H9 (cell line): ENCODE results near the gene HMSD. TPM values are rescaled to one million over a fixed set of nuclear protein-coding genes. Genes with fewer than 3 reads are reported as not detected.

Experiments
- DNase-seq: peaks from one replicate; pipeline ENCODE4 v3.0.0-alpha.2; 2017
- H2AFZ ChIP-seq: one replicate; pipeline ENCODE4 v1.6.1; 2013; ENCODE audit warnings: mild to moderate bottlenecking, low read length, control low read depth, moderate library complexity
- H2AK5ac ChIP-seq: 2 replicates; pipeline ENCODE4 v1.6.1; 2013; ENCODE audit warnings: low read length, control low read depth, mixed read lengths; ENCODE audit not compliant: insufficient read length
- H2BK120ac ChIP-seq: one replicate; pipeline ENCODE4 v1.6.1; 2013; ENCODE audit warnings: low read depth, mild to moderate bottlenecking, low read length, control low read depth, inconsistent platforms; ENCODE audit not compliant: poor library complexity, severe bottlenecking
- H2BK12ac ChIP-seq: 2 replicates; pipeline ENCODE4 v1.6.1; 2013; ENCODE audit warnings: low read length, control low read depth, mixed read lengths, low read depth; ENCODE audit not compliant: insufficient read length
- H2BK15ac ChIP-seq: 2 replicates; pipeline ENCODE4 v1.6.1; 2013; ENCODE audit warnings: low read depth, low read length, control low read depth
- H2BK20ac ChIP-seq: one replicate; pipeline ENCODE4 v1.6.1; 2013; ENCODE audit warnings: low read depth, mild to moderate bottlenecking, low read length, control low read depth, inconsistent platforms; ENCODE audit not compliant: poor library complexity, severe bottlenecking
- H2BK5ac ChIP-seq: 2 replicates; pipeline ENCODE4 v1.6.1; 2013; ENCODE audit warnings: low read length, control low read depth, mixed read lengths; ENCODE audit not compliant: insufficient read length
- H3K14ac ChIP-seq: 2 replicates; pipeline ENCODE4 v1.6.1; 2013; ENCODE audit warnings: low read length, control low read depth; ENCODE audit not compliant: insufficient read depth
- H3K18ac ChIP-seq: 2 replicates; pipeline ENCODE4 v1.6.1; 2013; ENCODE audit warnings: low read depth, mild to moderate bottlenecking, mixed read lengths, low read length, control low read depth; ENCODE audit not compliant: insufficient read length
- H3K23ac ChIP-seq: 2 replicates; pipeline ENCODE4 v1.6.1; 2013; ENCODE audit warnings: low read length, control low read depth, mixed read lengths, low read depth; ENCODE audit not compliant: insufficient read length
- H3K23me2 ChIP-seq: 2 replicates; pipeline ENCODE4 v1.6.1; 2013; ENCODE audit warnings: low read depth, mild to moderate bottlenecking, mixed read lengths, low read length, control low read depth; ENCODE audit not compliant: insufficient read length, poor library complexity, severe bottlenecking
- H3K27ac ChIP-seq: 2 replicates; pipeline ENCODE4 v1.5.1; 2013; ENCODE audit warnings: low read length, control low read depth, mixed read lengths, low read depth; ENCODE audit not compliant: insufficient read length
- H3K27me3 ChIP-seq: 2 replicates; pipeline ENCODE4 v1.6.1; 2013; ENCODE audit warnings: low read length, control low read depth, inconsistent platforms; ENCODE audit not compliant: insufficient read depth
- H3K4ac ChIP-seq: 2 replicates; pipeline ENCODE4 v1.6.1; 2013; ENCODE audit warnings: low read depth, mild to moderate bottlenecking, control low read depth, inconsistent platforms, low read length, moderate library complexity
- H3K4me1 ChIP-seq: 2 replicates; pipeline ENCODE4 v1.6.1; 2013; ENCODE audit warnings: low read length, control low read depth, inconsistent platforms; ENCODE audit not compliant: insufficient read depth
- H3K4me2 ChIP-seq: 2 replicates; pipeline ENCODE4 v1.6.1; 2013; ENCODE audit warnings: low read length, control low read depth, mixed read lengths; ENCODE audit not compliant: insufficient read length, insufficient read depth
- H3K56ac ChIP-seq: 2 replicates; pipeline ENCODE4 v1.6.1; 2013; ENCODE audit warnings: low read depth, mild to moderate bottlenecking, mixed read lengths, low read length, control low read depth; ENCODE audit not compliant: insufficient read length
- H3K79me1 ChIP-seq: 2 replicates; pipeline ENCODE4 v1.6.1; 2013; ENCODE audit warnings: low read depth, mild to moderate bottlenecking, moderate library complexity, low read length, control low read depth, inconsistent platforms; ENCODE audit not compliant: insufficient read depth, poor library complexity, severe bottlenecking
- H3K79me2 ChIP-seq: 2 replicates; pipeline ENCODE4 v1.6.1; 2013; ENCODE audit warnings: low read length, control low read depth, inconsistent platforms; ENCODE audit not compliant: insufficient read depth
- H3K9ac ChIP-seq: 2 replicates; pipeline ENCODE4 v1.6.1; 2013; ENCODE audit warnings: low read length, control low read depth, mixed read lengths; ENCODE audit not compliant: insufficient read length; ENCODE audit errors: extremely low read depth
- H3K9me3 ChIP-seq: one replicate; pipeline ENCODE4 v1.6.1; 2013; ENCODE audit warnings: low read depth, low read length, inconsistent platforms; ENCODE audit not compliant: control insufficient read depth
- H3T11ph ChIP-seq: one replicate; pipeline ENCODE4 v1.6.1; 2013; ENCODE audit warnings: mild to moderate bottlenecking, low read length, control low read depth, inconsistent platforms
- H4K20me1 ChIP-seq: one replicate; pipeline ENCODE4 v1.6.1; 2013; ENCODE audit not compliant: control insufficient read depth, insufficient read length, insufficient read depth
- H4K5ac ChIP-seq: 2 replicates; pipeline ENCODE4 v1.6.1; 2013; ENCODE audit warnings: low read depth, mild to moderate bottlenecking, mixed read lengths, low read length, control low read depth; ENCODE audit not compliant: insufficient read length
- H4K8ac ChIP-seq: replicated peaks from 2 replicates; pipeline ENCODE4 v1.6.1; 2013; ENCODE audit warnings: low read length, control low read depth, mixed read lengths, low read depth; ENCODE audit not compliant: insufficient read length
- H4K91ac ChIP-seq: 2 replicates; pipeline ENCODE4 v1.6.1; 2013; ENCODE audit warnings: low read depth, mild to moderate bottlenecking, moderate library complexity, mixed read lengths, low read length, control low read depth; ENCODE audit not compliant: insufficient read length
- H3K27ac Mint-ChIP-seq, 3 experiments: 2 replicates in 2 of 3; 3 replicates in 1 of 3; pipeline ENCODE4 v1.8.0; 2020 to 2021; ENCODE audit warnings: mixed read lengths in 3 of 3, mild to moderate bottlenecking in 1 of 3, moderate library complexity in 1 of 3
- H3K27me3 Mint-ChIP-seq: 2 replicates; pipeline ENCODE4 v1.8.0; 2021; ENCODE audit warnings: low read depth, mild to moderate bottlenecking, moderate library complexity, mixed read lengths
- H3K36me3 Mint-ChIP-seq, 3 experiments: 2 replicates in 2 of 3; 3 replicates in 1 of 3; pipeline ENCODE4 v1.8.0; 2020 to 2021; ENCODE audit warnings: low read depth in 3 of 3, mixed read lengths in 3 of 3; ENCODE audit not compliant: insufficient read depth in 1 of 3
- H3K4me1 Mint-ChIP-seq, 2 experiments: 2 replicates each; pipeline ENCODE4 v1.8.0; 2020; ENCODE audit warnings: mixed read lengths in 2 of 2
- H3K4me3 Mint-ChIP-seq, 2 experiments: 2 replicates in 1 of 2; 3 replicates in 1 of 2; pipeline ENCODE4 v1.8.0; 2020 to 2021; ENCODE audit warnings: mild to moderate bottlenecking in 2 of 2, mixed read lengths in 2 of 2, moderate library complexity in 1 of 2
- H3K9me3 Mint-ChIP-seq, 2 experiments: 2 replicates in 1 of 2; 3 replicates in 1 of 2; pipeline ENCODE4 v1.8.0; 2020; ENCODE audit warnings: mild to moderate bottlenecking in 2 of 2, mixed read lengths in 2 of 2, moderate library complexity in 1 of 2
- WGBS: extraction: QIAGEN DNeasy Blood & Tissue Kit; methylation state at CpG from one replicate; pipeline ENCODE4 v1.1.7; 2013; ENCODE audit warnings: missing lambda C conversion rate, low lambda C conversion rate, mixed read lengths; ENCODE audit not compliant: insufficient read length; ENCODE audit errors: extremely low coverage; 5-methylcytosine and 5-hydroxymethylcytosine counted together
- total RNA-seq: library from RNA; stranded (reverse); gene quantifications from 2 replicates; pipeline ENCODE4 v1.2.1, GENCODE V29; 2021
- TF ChIP-seq, protein P1 (sequence below): fragments of 200-600 bp; sonication (generic); conservative IDR thresholded peaks from 3 replicates; pipeline ENCODE4 v1.8.0; 2021; ENCODE audit warnings: antibody characterized with exemption, mild to moderate bottlenecking

HMSD gene
- total RNA-seq, 1 experiment from 2014 or later = 6.6 TPM

DNA sequence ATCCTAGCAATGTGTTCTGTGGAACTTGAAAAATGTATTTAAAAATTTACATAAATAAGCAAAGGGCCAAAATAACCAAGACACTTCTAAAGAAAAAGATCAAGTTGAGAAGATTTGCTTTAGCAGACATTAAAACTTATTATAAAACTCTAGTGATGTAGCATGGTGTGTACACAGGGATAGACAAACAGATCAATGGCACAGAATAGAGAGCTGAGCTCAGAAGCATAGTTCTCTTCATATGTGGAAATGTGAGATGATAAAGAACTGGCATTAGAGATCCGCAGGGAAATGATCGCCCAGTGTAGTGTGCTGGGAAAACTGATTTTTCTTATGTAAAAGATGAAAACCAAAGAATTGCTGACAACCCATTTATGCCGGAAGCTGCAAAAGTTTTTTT, 60.2 kb downstream of the HMSD start:
- Histone ChIP-seq H3K27ac (no peak overlapping the region), H3K56ac (no peak overlapping the region), H3K27me3 (no peaks in the 10 kb centered on the region), H4K20me1 (no peaks in the 10 kb centered on the region), H3K14ac (no peak overlapping the region), H2BK5ac (no peak overlapping the region), H3K79me1 (no peaks in the 10 kb centered on the region), H3K9ac (no peak overlapping the region), H3K79me2 (no peaks in the 10 kb centered on the region), H2AK5ac (no peak overlapping the region), H3K9me3 (no peaks in the 10 kb centered on the region), H3K18ac (no peak overlapping the region), H2BK12ac (no peak overlapping the region), H4K5ac (no peak overlapping the region), H2BK20ac (no peak overlapping the region), H3K4me2 (no peak overlapping the region), H3K23me2 (no peaks in the 10 kb centered on the region), H4K8ac (no peak overlapping the region), H4K91ac (no peak overlapping the region), H2BK120ac (no peak overlapping the region), H2BK15ac (no peak overlapping the region), H2AFZ (no peak overlapping the region), H3K23ac (no peak overlapping the region), H3K4me1 (no peaks in the 10 kb centered on the region), H3K4ac (no peak overlapping the region), H3T11ph (no peak overlapping the region)
- DNase-seq = no peak
- no CpG with 5 or more reads among the region's 3 CpGs for WGBS
- TF ChIP-seq, protein P1, sequence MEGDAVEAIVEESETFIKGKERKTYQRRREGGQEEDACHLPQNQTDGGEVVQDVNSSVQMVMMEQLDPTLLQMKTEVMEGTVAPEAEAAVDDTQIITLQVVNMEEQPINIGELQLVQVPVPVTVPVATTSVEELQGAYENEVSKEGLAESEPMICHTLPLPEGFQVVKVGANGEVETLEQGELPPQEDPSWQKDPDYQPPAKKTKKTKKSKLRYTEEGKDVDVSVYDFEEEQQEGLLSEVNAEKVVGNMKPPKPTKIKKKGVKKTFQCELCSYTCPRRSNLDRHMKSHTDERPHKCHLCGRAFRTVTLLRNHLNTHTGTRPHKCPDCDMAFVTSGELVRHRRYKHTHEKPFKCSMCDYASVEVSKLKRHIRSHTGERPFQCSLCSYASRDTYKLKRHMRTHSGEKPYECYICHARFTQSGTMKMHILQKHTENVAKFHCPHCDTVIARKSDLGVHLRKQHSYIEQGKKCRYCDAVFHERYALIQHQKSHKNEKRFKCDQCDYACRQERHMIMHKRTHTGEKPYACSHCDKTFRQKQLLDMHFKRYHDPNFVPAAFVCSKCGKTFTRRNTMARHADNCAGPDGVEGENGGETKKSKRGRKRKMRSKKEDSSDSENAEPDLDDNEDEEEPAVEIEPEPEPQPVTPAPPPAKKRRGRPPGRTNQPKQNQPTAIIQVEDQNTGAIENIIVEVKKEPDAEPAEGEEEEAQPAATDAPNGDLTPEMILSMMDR = no peak
- Mint-ChIP-seq H3K4me3 (no peak overlapping the region), H3K27ac (no peak overlapping the region), H3K4me1 (no peaks in the 10 kb centered on the region), H3K27me3 (no peaks in the 10 kb centered on the region), H3K9me3 (no peaks in the 10 kb centered on the region; a peak in 2 of 5 replicates), H3K36me3 (no peaks in the 10 kb centered on the region; a peak in 1 of 7 replicates)

Other genes starting within 250 kb of the HMSD start
- gene SERPINB11, start 246.3 kb upstream of the HMSD start, total RNA-seq = not detected in 2 replicates
- not detected in 2 replicates for gene SERPINB7, start 173.9 kb upstream of the HMSD start, total RNA-seq
- gene SERPINB2, start 61.6 kb upstream of the HMSD start, total RNA-seq = not detected in 2 replicates
- gene SERPINB10, start 41.3 kb upstream of the HMSD start, total RNA-seq = not detected in 2 replicates
- 2.1 and 2.9 TPM in 2 replicates for gene SERPINB8, start 20.8 kb downstream of the HMSD start, total RNA-seq
- gene LINC00305, start 199.8 kb downstream of the HMSD start, total RNA-seq = not detected in 2 replicates